Measurements from ENCODE around the gene PCDHGA1. TPM values are rescaled to one million over a fixed set of nuclear protein-coding genes. Genes with fewer than 3 reads are reported as not detected.
A peak's percentile ranks its signal among the peaks of the same experiment; 100 is the strongest.

Gene PCDHGA1
- total RNA-seq, 4 donors from 2014 or later, result 0.12 to 2.2 (median 0.59) TPM

DNA sequence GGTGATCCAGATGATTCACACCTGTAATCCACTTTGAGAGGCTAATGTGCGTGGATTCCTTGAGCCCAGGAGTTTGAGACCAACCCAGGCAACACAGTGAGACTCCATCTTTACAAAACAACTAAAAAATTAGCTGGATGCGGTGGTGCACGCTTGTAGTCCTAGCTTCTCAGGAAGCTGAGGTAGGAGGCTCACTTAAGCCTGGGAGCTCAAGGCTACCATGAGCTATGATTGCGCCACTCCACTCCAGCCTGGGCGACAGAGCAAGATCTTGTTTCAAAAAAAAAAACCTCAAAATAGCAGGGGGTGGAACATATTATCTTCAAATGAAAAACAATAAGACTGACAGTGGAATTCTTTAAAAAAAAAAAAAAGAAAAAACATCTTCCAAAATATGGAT lies 217.6 kb downstream of the PCDHGA1 start:
- DNase-seq (ENCODE audit: low spot score) (no peak), ATAC-seq (ENCODE audit: low FRiP score) (no peak)
- no peak for TF ChIP-seq CTCF (IDR thresholded peaks at IDR 0.05)

- TF ChIP-seq CTCF (IDR thresholded peaks at IDR 0.05), result peak in 1 of 3 donors; percentile 85
- ATAC-seq (ENCODE audit: low FRiP score), result peak; percentile 79
- DNase-seq (ENCODE audit: low spot score), result peak; percentile 65
Measured at GRCh38 chr5:141557681-141558136, 227.4 kb downstream of the PCDHGA1 start.

- ATAC-seq (ENCODE audit: low FRiP score), result no peak
Measured at GRCh38 chr5:141558150-141558549, 227.8 kb downstream of the PCDHGA1 start.

GRCh38 chr5:141559461-141559860 lies 229.1 kb downstream of the PCDHGA1 start:
- ATAC-seq (ENCODE audit: low FRiP score) (peak; percentile 27), DNase-seq (ENCODE audit: low spot score) (no peak)
- no peak for TF ChIP-seq CTCF (IDR thresholded peaks at IDR 0.05)

More at GRCh38 chr5:141558150-141558549, 227.8 kb downstream of the PCDHGA1 start:
- no peak for DNase-seq (ENCODE audit: low spot score)
- no peak for TF ChIP-seq CTCF (IDR thresholded peaks at IDR 0.05)

DNA sequence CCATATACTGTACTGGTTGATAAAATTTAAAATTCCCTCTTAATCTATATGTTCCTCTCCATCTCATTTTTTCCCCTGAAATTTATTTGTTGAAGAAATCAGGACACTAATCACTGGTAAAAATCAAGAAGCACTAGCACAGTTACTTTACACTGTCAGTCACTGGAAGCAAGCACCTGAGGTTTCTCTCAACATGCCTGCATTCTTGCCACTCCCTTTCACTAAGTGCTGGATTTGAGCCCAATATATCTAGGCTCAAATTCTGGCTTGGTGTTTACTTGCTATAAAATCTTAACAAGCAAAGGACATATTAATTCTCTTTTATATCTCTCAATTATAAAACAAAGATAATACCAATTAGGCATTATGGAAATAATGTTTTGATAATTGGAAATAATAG lies 229.8 kb downstream of the PCDHGA1 start:
- TF ChIP-seq CTCF (IDR thresholded peaks at IDR 0.05), result no peak
- no peak for ATAC-seq (ENCODE audit: low FRiP score)
- DNase-seq (ENCODE audit: low spot score), result no peak

GRCh38 chr5:141560725-141561483 lies 230.6 kb downstream of the PCDHGA1 start:
- ATAC-seq (ENCODE audit: low FRiP score) (peak; percentile 77), DNase-seq (ENCODE audit: low spot score) (peak; percentile 63)
- peak in 2 of 3 donors; percentile 78 for TF ChIP-seq CTCF (IDR thresholded peaks at IDR 0.05)

Other genes starting within 250 kb of the PCDHGA1 start
- gene PCDHB2, start 235.9 kb upstream of the PCDHGA1 start, total RNA-seq, result 1 to 10 TPM; 2.2 to 4.9 (median 2.8) TPM
- gene PCDHB3, start 230.0 kb upstream of the PCDHGA1 start, total RNA-seq, result 1 to 10 TPM; 1.4 to 4.4 (median 1.9) TPM
- 1 to 10 TPM; 1.2 to 6.9 (median 3.2) TPM for gene PCDHB4, start 208.7 kb upstream of the PCDHGA1 start, total RNA-seq
- gene PCDHB5, start 195.3 kb upstream of the PCDHGA1 start, total RNA-seq, result 1 to 10 TPM; 1.1 to 6.5 (median 2.7) TPM
- gene PCDHB6, start 180.5 kb upstream of the PCDHGA1 start, total RNA-seq, result 1 to 10 TPM in 1 of 4 donors, under 1 TPM in 3; 0.38 to 1.4 (median 0.47) TPM
- gene PCDHB7, start 157.9 kb upstream of the PCDHGA1 start, total RNA-seq, result 1 to 10 TPM in 3 of 4 donors, under 1 TPM in 1; 0.94 to 3.3 (median 1.5) TPM
- under 1 TPM; 0.44 to 0.63 (median 0.53) TPM for gene PCDHB8, start 152.7 kb upstream of the PCDHGA1 start, total RNA-seq
- 1 to 10 TPM; 2.3 to 6.1 (median 3.6) TPM for gene PCDHB16, start 148.1 kb upstream of the PCDHGA1 start, total RNA-seq
- 1 to 10 TPM; 1.3 to 4.7 (median 2.8) TPM for gene PCDHB9, start 143.4 kb upstream of the PCDHGA1 start, total RNA-seq
- 1 to 10 TPM in 3 of 4 donors, under 1 TPM in 1; 0.96 to 3.6 (median 1.2) TPM for gene PCDHB10, start 138.2 kb upstream of the PCDHGA1 start, total RNA-seq
- 1 to 10 TPM; 1.3 to 2.4 (median 1.7) TPM for gene PCDHB11, start 130.9 kb upstream of the PCDHGA1 start, total RNA-seq
- 1 to 10 TPM; 1.9 to 4.4 (median 2.5) TPM for gene PCDHB12, start 121.8 kb upstream of the PCDHGA1 start, total RNA-seq
- 1 to 10 TPM; 1.8 to 7.7 (median 3.0) TPM for gene PCDHB13, start 116.6 kb upstream of the PCDHGA1 start, total RNA-seq
- 1 to 10 TPM; 2.0 to 7.1 (median 3.1) TPM for gene PCDHB14, start 107.2 kb upstream of the PCDHGA1 start, total RNA-seq
- 1 to 10 TPM; 2.0 to 6.0 (median 3.3) TPM for gene PCDHB15, start 85.1 kb upstream of the PCDHGA1 start, total RNA-seq
- gene SLC25A2, start 26.5 kb upstream of the PCDHGA1 start, total RNA-seq, result 1 to 10 TPM in 1 of 4 donors, under 1 TPM in 1, not detected in 2; 0.46 to 2.0 TPM
- gene TAF7, start 9.7 kb upstream of the PCDHGA1 start, total RNA-seq, result 10 to 100 TPM; 43.7 to 57.8 (median 52.5) TPM
- 1 to 10 TPM; 2.0 to 6.6 (median 4.0) TPM for gene PCDHGA2, start 8.2 kb downstream of the PCDHGA1 start, total RNA-seq
- gene PCDHGA3, start 13.3 kb downstream of the PCDHGA1 start, total RNA-seq, result 1 to 10 TPM; 2.3 to 6.3 (median 2.8) TPM
- gene PCDHGB1, start 19.6 kb downstream of the PCDHGA1 start, total RNA-seq, result 1 to 10 TPM; 1.4 to 6.0 (median 2.2) TPM
- 1 to 10 TPM; 2.6 to 9.0 (median 3.9) TPM for gene PCDHGA4, start 24.5 kb downstream of the PCDHGA1 start, total RNA-seq
- 10 to 100 TPM in 1 of 4 donors, 1 to 10 TPM in 3; 2.5 to 15.3 (median 4.4) TPM for gene PCDHGB2, start 29.5 kb downstream of the PCDHGA1 start, total RNA-seq
- gene PCDHGA5, start 33.6 kb downstream of the PCDHGA1 start, total RNA-seq, result 10 to 100 TPM in 1 of 4 donors, 1 to 10 TPM in 3; 2.0 to 14.5 (median 3.3) TPM
- 10 to 100 TPM in 1 of 4 donors, 1 to 10 TPM in 3; 2.5 to 13.2 (median 3.9) TPM for gene PCDHGB3, start 39.7 kb downstream of the PCDHGA1 start, total RNA-seq
- 1 to 10 TPM; 3.0 to 6.9 (median 4.6) TPM for gene PCDHGA6, start 43.4 kb downstream of the PCDHGA1 start, total RNA-seq
- gene PCDHGA7, start 52.2 kb downstream of the PCDHGA1 start, total RNA-seq, result 1 to 10 TPM; 1.1 to 9.0 (median 3.6) TPM
- 10 to 100 TPM in 1 of 4 donors, 1 to 10 TPM in 3; 2.4 to 14.5 (median 6.1) TPM for gene PCDHGB4, start 57.2 kb downstream of the PCDHGA1 start, total RNA-seq
- 1 to 10 TPM in 3 of 4 donors, under 1 TPM in 1; 0.72 to 7.4 (median 2.2) TPM for gene PCDHGA8, start 62.1 kb downstream of the PCDHGA1 start, total RNA-seq
- 10 to 100 TPM in 1 of 4 donors, 1 to 10 TPM in 3; 6.5 to 18.8 (median 8.9) TPM for gene PCDHGB5, start 67.4 kb downstream of the PCDHGA1 start, total RNA-seq
- gene PCDHGA9, start 72.3 kb downstream of the PCDHGA1 start, total RNA-seq, result 10 to 100 TPM in 1 of 4 donors, 1 to 10 TPM in 3; 5.0 to 14.8 (median 7.3) TPM
- gene PCDHGB6, start 77.5 kb downstream of the PCDHGA1 start, total RNA-seq, result 10 to 100 TPM in 1 of 4 donors, 1 to 10 TPM in 3; 4.2 to 12.6 (median 6.5) TPM
- 10 to 100 TPM in 1 of 4 donors, 1 to 10 TPM in 3; 5.5 to 14.0 (median 6.8) TPM for gene PCDHGA10, start 82.5 kb downstream of the PCDHGA1 start, total RNA-seq
- gene PCDHGB7, start 87.2 kb downstream of the PCDHGA1 start, total RNA-seq, result 10 to 100 TPM in 2 of 4 donors, 1 to 10 TPM in 2; 7.8 to 25.2 (median 10.2) TPM
- 10 to 100 TPM in 1 of 4 donors, 1 to 10 TPM in 3; 3.1 to 12.1 (median 5.3) TPM for gene PCDHGA11, start 90.5 kb downstream of the PCDHGA1 start, total RNA-seq
- 10 to 100 TPM in 3 of 4 donors, 1 to 10 TPM in 1; 7.5 to 18.4 (median 14.2) TPM for gene PCDHGA12, start 100.0 kb downstream of the PCDHGA1 start, total RNA-seq
- gene PCDHGC3, start 145.5 kb downstream of the PCDHGA1 start, total RNA-seq, result 10 to 100 TPM; 34.8 to 83.1 (median 41.9) TPM
- 1 to 10 TPM; 1.5 to 4.1 (median 3.5) TPM for gene PCDHGC4, start 154.5 kb downstream of the PCDHGA1 start, total RNA-seq
- 1 to 10 TPM; 1.1 to 3.2 (median 2.1) TPM for gene PCDHGC5, start 158.6 kb downstream of the PCDHGA1 start, total RNA-seq

Measured in omental fat pad (tissue), 4 donors.